GM18870 (cell line): ENCODE data around the gene ATP10D.

Experiments
- ATAC-seq: cut with Tn5 transposase; IDR thresholded peaks from one replicate; pipeline ENCODE4 v1.9.1; 2021; ENCODE audit warnings: moderate library complexity; ENCODE audit not compliant: unreplicated experiment

ATP10D gene

DNA sequence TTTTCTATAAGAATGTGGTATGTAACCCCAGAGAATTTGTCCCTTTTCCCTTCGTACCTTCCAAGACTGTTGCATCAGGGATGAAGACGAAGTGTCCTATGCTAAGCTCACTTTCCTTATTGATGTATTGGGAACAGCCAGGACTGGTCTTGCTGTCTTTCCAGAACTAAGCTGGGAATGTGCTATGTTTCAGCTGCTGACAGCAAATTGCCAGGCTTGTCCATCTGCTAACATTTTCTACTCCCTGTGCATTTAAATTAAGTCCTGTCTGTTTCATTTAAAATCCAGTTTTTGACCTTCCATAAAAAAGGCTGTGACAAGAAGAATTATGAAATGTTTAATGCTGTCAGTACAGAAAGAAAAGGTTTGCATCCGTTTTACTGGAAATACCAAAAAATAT is 87.9 kb downstream of the ATP10D start:
- ATAC-seq: no peak

DNA sequence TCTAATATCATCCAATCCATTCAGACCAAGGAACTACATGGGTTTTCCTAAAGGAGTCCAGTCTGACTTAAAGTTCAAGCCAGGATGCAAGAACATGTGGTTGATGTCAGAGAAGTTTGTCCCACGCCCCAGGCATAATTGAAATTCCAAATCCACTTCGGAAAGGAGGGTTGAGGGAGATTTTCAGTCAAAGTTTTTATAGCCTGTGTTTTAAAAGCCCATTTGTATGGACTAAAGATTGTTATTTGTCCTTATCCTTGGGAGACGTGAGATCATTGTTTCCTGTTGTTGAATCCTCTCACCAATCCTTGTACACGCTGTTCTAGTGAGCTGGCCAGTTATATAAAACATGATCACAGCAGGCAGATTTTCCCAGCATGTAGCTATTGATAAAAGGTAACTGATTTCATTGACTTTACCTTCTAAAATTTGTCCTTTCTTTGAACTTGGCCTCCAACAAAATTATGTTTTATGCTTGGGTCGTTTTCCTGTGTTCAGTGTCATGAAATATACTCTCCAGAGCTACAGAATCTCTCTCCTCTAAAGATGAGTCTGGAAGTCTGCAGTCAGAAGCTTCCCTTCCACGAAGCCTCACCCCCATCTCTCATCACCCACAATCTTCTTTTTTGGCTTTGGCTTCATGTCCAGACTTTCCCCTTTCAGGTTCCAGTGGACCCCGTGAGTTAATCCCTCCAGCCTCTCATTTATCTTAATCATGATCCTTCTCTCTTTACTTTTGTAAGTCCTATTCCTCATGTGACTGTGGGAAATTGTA is 92.9 kb downstream of the ATP10D start:
- no peak for ATAC-seq

DNA sequence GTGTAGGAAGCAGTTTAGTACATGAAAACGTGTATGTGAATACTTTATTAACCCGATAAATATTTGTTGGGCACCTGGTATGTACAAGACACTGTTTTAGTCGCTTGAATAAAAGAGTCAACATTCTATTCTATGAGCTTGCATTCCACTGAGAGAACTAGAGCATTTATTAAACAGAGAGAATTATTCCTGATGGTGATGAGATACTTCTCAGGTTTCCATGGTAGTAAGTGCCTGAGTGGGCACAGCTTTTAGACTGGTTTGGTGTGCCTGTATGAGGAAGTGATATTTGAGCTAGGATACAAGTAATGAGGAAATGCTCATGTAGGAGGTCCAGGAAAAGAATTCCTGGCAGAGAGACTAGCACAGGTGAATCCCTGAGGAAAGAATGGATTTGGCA is 94.2 kb downstream of the ATP10D start:
- no peak for ATAC-seq

DNA sequence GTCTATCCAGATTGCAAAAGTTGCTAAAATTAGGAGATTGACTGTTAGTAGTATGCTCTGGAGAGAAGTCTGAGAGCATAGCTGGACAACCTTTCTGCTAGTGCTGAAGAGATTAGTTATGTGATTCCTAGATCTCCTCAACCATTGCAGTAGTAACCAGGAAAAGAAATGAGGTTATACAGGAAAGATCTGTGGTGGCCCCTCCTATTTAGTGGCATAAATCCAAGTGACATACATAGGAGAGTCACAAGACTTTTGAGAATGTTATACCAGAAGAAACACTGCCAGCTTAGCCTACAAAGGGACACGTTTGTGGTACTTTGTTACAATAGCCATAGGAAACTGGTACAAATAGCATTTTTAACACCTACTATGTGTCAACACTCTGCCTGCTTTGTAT is 105.2 kb downstream of the ATP10D start:
- no peak for ATAC-seq

DNA sequence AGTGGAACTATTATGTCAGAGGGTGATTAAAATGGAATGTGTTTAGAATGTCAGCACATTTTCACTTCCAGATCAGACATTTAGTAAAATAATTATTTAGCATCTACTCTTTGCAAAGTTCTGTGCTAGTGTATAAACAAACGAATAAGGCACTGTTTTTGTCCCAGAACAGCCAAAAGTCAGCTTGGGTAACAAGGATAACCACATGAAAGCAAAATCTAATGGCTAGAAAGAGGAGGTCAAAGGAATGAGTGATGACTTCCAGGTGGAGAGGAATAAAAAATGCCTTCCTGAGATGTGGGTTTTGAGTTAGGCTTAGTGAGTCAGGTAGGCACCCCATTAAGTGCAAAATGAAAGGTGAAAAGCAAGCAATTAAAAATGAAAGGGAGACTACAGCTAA is 112.6 kb downstream of the ATP10D start:
- no peak for ATAC-seq

DNA sequence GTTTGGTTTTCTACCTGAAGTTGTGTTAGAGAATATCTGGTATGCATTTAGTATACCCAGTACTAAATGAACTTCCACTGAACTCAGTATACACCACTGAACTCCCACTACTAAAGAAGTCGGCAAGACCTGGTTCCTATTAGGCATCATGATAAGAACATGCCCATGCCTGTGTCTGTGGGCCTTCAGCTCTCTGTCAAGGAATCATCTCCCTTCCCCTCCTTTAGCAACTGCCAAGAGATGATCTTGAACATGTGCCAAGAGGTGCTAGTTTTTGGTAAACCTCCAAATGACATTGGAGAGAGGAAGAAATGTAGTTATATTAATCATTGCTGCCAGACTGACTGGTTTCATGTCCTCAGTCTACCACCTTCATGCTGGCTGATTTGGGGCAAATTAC is 113.2 kb downstream of the ATP10D start:
- no peak for ATAC-seq

DNA sequence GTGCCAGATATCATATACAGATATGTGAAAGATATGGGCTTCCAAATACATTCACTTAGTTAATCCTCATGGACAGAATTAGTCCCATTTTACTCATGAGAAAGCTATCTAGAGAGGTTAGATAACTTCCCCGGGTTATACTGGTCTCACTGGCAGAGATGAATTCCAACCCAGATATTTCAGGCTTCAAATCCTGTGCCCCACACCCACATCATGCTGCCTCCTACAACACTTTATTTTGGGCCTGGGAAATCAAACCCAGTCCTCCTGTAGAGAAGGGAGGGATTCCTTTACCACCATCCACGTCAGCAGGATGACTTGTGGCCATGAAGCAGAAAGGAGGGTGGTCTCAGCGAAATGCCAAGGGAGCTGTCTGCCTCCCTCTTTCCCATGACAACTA is 113.8 kb downstream of the ATP10D start:
- ATAC-seq: no peak

DNA sequence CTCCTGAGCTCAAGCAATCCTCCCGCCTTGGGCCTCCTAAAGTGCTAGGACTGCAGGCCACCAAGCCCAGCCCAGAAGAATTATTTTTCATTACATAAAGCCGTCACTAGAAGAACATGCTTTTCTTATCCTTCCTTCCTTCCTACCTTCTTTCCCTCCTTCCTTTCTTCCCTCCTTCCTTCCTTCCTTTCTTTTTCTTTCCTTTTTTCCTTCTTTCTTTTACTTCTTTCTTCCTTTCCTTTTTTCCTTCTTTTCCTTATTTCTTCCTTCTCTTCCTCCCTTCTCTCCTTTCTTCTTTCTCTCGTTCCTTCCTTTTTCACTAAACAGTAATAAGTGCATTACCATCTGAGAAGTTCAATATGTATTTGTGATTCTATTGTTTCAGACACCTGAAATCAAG is 121.4 kb downstream of the ATP10D start:
- ATAC-seq: no peak

DNA sequence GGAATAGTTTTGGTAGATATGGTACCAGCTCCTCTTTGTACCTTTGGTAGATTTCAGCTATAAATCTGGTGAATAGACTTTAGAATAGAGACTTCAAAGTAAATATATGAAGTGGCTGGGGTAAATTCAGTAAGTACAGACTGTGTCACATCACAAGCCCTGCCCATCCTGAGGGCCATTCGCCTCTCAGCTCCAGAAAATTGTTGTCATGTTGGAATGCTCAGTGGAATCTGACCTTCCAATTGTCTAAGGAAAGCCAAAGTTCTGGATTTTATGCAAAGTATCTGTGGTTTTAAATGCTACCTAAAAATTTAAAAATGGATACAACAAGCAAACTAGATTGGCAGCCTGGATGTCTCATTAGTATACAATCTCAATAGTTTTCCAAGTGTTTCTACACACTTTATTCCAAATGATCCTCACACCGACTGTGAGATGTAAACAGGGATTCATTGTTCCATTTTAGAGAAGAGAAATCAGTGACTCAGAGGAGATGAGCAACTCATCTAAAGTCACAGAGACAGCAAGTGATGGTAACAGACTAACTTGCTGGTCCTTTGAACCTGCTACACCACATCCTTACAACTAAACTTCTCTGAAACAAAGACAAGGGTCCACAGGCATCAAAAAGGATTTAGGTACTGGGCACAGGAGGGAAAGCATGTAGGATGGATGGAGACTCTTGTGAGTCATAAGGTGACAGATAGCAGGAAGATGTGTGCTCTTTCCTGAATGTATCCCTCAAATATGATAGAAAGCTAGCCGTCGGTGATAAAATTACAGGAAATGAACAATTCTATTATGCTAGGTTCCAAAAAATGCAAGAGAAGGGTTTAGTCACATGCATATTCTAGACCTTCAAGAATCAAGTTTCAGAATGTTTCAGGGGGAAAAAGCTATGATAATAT is 127.3 kb downstream of the ATP10D start:
- no peak for ATAC-seq

DNA sequence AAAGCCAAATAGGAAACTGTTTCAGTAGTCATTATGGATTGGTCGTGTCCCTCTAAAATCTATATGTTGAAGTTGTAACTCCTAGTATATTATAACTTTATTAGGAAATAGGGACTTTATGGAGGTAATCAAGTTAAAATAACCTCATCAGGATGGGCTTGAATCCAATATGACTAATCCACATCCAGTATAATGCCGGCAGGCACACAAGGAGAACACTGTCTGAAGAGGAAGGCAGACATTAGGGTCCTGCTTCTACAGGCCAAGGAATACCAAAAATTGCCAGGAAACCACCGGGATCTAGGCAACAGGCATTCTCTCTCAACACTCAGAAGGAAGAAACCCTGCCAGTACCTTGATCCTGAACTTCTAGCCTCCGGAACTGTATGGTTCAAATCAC is 130.3 kb downstream of the ATP10D start:
- no peak for ATAC-seq

DNA sequence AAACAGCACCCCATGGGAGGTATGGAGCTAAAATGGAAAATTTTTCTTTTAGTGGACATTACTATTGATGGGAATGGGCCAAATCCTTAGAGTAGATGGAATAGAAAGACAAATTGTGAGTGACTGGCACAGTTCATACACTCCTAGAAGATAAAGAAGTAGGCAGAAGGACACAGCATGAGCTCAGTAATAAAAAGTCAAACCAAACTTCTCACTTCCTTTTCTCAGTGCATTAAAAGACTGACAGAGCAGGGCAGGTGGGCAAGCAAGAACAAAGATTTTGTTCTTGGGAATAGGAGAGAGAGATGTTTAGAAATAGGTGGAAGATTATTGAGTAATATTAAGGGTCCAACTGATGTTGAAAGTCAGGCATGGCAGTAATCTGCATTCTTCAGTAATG is 132.5 kb downstream of the ATP10D start:
- ATAC-seq: peak; percentile 57

DNA sequence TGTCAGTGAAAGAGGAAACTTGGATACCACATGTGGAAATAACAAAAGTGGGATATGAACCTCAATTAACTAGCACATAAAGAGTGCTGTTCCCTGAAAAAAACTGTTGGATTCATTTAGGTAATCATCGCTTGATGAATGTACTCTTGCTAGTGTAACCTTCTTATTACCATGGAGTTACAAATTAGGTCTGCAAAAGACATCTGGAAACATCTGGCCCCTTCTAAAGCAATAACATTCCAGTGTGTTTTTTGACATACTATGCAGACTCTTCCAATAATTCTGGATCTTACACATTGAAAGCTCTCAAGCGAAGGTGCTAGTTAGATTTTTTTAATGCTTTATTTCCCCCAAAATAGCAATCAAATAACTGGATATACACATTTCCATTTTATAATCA is 134.6 kb downstream of the ATP10D start:
- no peak for ATAC-seq

DNA sequence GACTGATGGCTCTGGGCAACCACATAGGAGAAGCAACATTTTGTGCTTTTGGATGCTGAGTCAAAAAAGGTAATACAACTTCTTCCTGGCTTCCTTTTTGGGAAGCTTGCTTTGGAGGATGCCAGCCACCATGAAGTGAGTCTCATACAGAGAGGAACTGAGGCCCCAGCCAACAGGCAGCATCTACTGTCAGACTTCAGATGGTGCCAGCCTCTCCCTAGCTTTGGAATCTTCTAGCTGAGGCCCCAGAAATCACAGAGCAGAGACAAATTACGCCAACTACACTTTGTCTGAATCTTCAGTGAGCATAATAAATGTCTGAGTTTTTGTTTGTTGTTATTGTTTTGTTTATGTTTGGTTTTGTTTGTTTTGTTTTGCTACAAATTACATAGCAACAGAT is 136.1 kb downstream of the ATP10D start:
- no peak for ATAC-seq

DNA sequence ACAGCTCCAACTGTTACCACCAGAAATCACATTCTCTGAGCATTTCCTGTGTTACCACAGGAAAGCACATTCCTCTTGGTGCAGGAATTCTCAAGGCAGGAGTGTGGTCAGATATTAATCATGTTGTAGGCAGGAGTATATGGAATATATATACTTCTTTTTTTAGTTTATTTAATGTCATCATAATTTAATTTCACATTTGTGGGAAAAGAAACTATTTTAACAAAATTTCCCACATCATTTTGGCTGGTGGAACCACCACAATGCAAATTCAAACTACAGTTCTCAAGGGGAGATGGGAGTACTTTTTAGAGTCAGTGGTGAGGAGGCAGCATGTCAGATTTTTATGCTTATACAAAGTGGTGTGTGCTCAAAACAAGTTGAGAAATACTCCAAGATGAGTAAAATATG is 139.0 kb downstream of the ATP10D start:
- ATAC-seq: no peak

DNA sequence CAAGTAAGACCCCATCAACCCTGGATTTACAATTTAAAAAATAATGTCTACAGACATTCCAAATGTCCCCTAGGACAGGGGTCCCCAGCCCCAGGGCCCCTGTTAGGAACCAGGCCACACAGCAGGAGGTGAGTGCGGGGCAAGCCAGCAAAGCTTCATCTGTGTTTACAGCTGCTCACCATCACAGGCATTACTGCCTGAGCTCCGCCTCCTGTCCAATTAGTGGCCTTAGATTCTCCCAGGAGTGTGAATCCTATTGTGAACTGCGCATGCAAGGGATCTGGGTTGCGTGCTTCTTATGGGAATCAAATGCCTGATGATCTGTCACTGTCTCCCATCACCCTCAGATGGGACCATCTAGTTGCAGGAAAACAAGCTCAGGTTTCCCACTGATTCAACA is 146.1 kb downstream of the ATP10D start:
- ATAC-seq: no peak

DNA sequence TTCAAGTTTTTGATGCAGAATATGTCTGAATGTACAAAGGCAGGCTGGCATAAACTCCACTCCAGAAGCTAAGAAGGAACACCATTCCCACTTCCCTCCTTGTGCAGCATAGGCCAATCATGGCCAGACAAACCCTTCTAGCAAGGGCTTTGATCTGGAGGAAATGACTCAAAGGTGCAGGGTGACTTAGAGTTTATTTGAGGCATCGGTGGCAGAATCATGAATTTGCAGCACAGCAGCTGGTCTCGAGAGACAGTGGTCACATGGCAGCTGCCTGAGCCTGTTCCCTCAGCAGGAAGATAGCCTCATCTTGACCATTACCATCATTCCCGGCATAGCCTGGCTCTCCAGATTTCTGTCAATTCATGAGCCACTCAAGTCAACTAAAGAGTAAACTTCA is 154.5 kb downstream of the ATP10D start:
- no peak for ATAC-seq

DNA sequence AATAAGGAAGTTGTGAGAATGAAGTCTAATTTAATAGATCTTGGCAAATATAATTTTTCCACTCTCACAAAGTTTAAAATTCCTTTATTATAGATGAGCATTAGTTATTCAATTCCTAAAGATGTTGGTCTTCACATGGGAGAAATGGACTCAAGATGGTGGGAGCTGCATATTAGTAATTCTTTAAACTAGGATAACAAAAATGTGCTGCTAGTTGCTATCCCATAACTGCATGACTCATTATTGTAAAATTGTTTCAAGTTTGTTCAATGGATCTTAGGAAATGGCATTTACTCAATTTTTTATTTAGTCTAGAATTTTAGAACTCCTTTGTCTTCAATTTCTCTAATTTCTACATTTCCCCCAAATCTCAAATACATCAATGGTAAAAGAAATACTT is 155.8 kb downstream of the ATP10D start:
- no peak for ATAC-seq

DNA sequence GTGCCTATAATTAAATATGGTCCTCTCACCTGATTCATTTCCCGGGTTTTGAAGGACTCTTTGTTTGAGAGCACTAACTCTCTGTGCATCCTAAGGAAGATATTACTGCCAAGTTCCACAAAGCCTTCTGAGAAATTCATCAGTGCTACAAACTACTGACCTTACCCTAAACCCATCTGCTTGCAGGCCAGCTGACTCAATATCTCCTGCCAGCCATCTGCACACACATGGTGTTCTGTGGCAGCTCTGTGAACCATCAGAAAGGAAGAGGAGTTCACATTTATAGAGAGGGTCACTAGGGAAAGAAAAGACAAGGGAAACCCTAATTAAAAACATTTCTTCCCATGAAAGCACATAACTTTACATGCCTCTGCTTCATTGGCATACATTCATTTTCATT is 156.7 kb downstream of the ATP10D start:
- no peak for ATAC-seq

DNA sequence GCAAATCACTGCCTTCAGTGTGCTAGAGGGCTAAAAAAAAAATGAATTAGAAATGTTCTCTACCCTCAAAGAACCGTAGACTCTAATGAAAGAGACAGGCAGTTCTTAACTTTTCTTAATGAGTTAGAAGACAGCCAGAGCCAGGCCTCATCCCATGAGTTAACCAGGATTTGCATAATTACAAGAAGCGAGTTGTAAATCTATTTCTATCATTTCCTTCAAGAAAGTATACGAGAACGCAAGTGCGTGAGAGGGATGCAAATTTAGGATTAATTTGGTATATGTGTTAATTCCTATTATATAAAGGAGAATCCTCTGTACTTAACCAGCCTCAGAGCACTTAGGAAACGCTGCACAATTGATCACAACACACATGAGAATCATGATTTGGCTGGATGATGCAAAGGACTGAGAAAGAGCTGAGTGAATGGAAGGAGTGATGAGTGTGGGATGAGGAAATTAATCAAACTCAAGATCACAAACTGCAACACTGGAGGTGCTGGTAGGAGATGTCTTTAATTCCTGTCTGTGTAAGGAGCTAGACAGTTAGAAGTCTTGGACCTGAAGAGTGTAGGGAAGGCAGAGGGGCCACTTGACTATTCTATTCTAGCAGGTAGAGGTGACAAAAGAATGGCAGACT is 157.2 kb downstream of the ATP10D start:
- no peak for ATAC-seq
